ENCODE results near the gene RIGI.

DNA sequence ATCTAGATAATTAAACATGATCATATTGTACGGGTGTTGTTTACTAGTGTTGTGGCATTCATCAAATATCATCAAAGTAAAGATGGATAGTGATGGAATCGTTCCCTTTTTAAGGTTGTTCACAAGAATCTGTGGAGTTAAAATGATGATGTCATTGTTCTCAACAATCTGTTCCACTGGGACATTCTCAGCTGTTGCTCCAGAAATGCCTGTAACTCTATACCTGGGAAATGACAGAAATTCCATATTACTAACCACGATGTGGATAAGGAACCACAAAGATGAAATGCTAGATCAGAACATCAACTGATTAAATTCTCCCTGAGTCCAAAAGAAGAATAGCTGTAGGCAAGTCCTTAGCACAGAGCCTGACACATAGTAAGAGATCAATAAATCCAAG, 38.0 kb downstream of the RIGI start:
- TF ChIP-seq, protein P1, sequence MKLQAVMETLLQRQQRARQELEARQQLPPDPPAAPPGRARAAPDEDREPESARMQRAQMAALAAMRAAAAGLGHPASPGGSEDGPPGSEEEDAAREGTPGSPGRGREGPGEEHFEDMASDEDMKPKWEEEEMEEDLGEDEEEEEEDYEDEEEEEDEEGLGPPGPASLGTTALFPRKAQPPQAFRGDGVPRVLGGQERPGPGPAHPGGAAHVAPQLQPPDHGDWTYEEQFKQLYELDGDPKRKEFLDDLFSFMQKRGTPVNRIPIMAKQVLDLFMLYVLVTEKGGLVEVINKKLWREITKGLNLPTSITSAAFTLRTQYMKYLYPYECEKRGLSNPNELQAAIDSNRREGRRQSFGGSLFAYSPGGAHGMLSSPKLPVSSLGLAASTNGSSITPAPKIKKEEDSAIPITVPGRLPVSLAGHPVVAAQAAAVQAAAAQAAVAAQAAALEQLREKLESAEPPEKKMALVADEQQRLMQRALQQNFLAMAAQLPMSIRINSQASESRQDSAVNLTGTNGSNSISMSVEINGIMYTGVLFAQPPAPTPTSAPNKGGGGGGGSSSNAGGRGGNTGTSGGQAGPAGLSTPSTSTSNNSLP (IDR thresholded peaks at IDR 0.05; ENCODE audit: borderline replicate concordance, low read depth, low read length) = no peak
- TF ChIP-seq, protein P2, sequence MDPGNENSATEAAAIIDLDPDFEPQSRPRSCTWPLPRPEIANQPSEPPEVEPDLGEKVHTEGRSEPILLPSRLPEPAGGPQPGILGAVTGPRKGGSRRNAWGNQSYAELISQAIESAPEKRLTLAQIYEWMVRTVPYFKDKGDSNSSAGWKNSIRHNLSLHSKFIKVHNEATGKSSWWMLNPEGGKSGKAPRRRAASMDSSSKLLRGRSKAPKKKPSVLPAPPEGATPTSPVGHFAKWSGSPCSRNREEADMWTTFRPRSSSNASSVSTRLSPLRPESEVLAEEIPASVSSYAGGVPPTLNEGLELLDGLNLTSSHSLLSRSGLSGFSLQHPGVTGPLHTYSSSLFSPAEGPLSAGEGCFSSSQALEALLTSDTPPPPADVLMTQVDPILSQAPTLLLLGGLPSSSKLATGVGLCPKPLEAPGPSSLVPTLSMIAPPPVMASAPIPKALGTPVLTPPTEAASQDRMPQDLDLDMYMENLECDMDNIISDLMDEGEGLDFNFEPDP (CRISPR knock-in tag; IDR thresholded peaks at IDR 0.05) = no peak
- TF ChIP-seq STAT5B (CRISPR knock-in tag; IDR thresholded peaks at IDR 0.05) = no peak
- TF ChIP-seq ZNF696 (CRISPR knock-in tag; conservative IDR thresholded peaks at IDR 0.05) = no peak
- no peak for TF ChIP-seq RCOR1 (IDR thresholded peaks at IDR 0.05; ENCODE audit: borderline replicate concordance in 1 of 2, low read depth in 2 of 2, low read length in 2 of 2)
- TF ChIP-seq RAD21 (CRISPR knock-in tag; conservative IDR thresholded peaks at IDR 0.05 in 1 of 2, IDR thresholded peaks at IDR 0.05 in 1 of 2) = no peak
- no peak for TF ChIP-seq NFYB (IDR thresholded peaks at IDR 0.05; ENCODE audit: extremely low read depth, insufficient read length)
